Activated T-helper 2 cell treated with anti-CD3 and anti-CD28 coated beads, Interferon-gamma antibody, Interleukin-2, Interleukin-4, amounts not matched to agents 10 μg/mL and 5 μg/mL and 100 μg/mL, durations not matched to agents 14 hours and 24 hours and 36 hours (primary cell): ENCODE results near the gene NRXN3. TPM values are rescaled to one million over a fixed set of nuclear protein-coding genes. Genes with fewer than 3 reads are reported as not detected.
"Not testable (repeated sequence)": the region's sequence is repeated elsewhere in the genome, so short reads cannot be mapped to it uniquely, and the experiment has no call there.

Experiments
- DNase-seq: peaks from one replicate; pipeline ENCODE4 v3.0.0; 2021; ENCODE audit warnings: low spot score
- H3K27ac Mint-ChIP-seq: one replicate; pipeline ENCODE4 v1.8.0; 2021; ENCODE audit warnings: mixed read lengths
- H3K27me3 Mint-ChIP-seq: one replicate; pipeline ENCODE4 v1.8.0; 2021; ENCODE audit warnings: low read depth, mixed read lengths
- H3K36me3 Mint-ChIP-seq: one replicate; pipeline ENCODE4 v1.8.0; 2021; ENCODE audit warnings: low read depth, mixed read lengths
- H3K4me1 Mint-ChIP-seq: one replicate; pipeline ENCODE4 v1.8.0; 2021; ENCODE audit warnings: low read depth, mixed read lengths
- H3K4me3 Mint-ChIP-seq: one replicate; pipeline ENCODE4 v1.8.0; 2021; ENCODE audit warnings: low read depth, mild to moderate bottlenecking, moderate library complexity, mixed read lengths
- H3K9me3 Mint-ChIP-seq: one replicate; pipeline ENCODE4 v1.8.0; 2021; ENCODE audit warnings: mixed read lengths
- intact Hi-C: fragments of 100-400 bp; cut with micrococcal nuclease; formaldehyde crosslinking; loops from one replicate; pipeline ENCODE4 v1.15.1; 2023
- total RNA-seq: library from RNA; stranded (reverse); gene quantifications from 2 replicates; pipeline ENCODE4 v1.2.3, GENCODE V29; 2022

Gene NRXN3
- total RNA-seq, 1 donor from 2014 or later = not detected

- intact Hi-C loops = no loop called here
- no peak overlapping the region for H3K27ac Mint-ChIP-seq
- H3K9me3 Mint-ChIP-seq = no peaks in the 10 kb centered on the region
- H3K4me3 Mint-ChIP-seq = no peak overlapping the region
- no peaks in the 10 kb centered on the region for H3K27me3 Mint-ChIP-seq
- DNase-seq = peak; percentile 23
- no peaks in the 10 kb centered on the region for H3K4me1 Mint-ChIP-seq
- no peaks in the 10 kb centered on the region for H3K36me3 Mint-ChIP-seq
Observed at GRCh38 chr14:78448164-78449094, 278.3 kb downstream of the NRXN3 start.

GRCh38 chr14:78450669-78451318, 280.6 kb downstream of the NRXN3 start:
- Mint-ChIP-seq H3K36me3 (no peaks in the 10 kb centered on the region), H3K27me3 (no peaks in the 10 kb centered on the region), H3K27ac (no peak overlapping the region), H3K4me1 (no peaks in the 10 kb centered on the region), H3K4me3 (no peak overlapping the region), H3K9me3 (no peaks in the 10 kb centered on the region)
- intact Hi-C loops = no loop called here
- no peak for DNase-seq

- no peaks in the 10 kb centered on the region for H3K9me3 Mint-ChIP-seq
- H3K27me3 Mint-ChIP-seq = no peaks in the 10 kb centered on the region
- H3K4me3 Mint-ChIP-seq = no peak overlapping the region
- H3K27ac Mint-ChIP-seq = no peak overlapping the region
- intact Hi-C loops = no loop called here
- DNase-seq = no peak
- H3K4me1 Mint-ChIP-seq = no peaks in the 10 kb centered on the region
- H3K36me3 Mint-ChIP-seq = no peaks in the 10 kb centered on the region
Observed at GRCh38 chr14:78451319-78451695, 281.1 kb downstream of the NRXN3 start.

- DNase-seq = no peak
- Mint-ChIP-seq H3K4me1 (no peaks in the 10 kb centered on the region), H3K4me3 (no peak overlapping the region), H3K9me3 (no peaks in the 10 kb centered on the region), H3K27ac (no peak overlapping the region), H3K27me3 (no peaks in the 10 kb centered on the region), H3K36me3 (no peaks in the 10 kb centered on the region)
- intact Hi-C loops = no loop called here
Observed at GRCh38 chr14:78455896-78456435, 285.8 kb downstream of the NRXN3 start.

GRCh38 chr14:78469947-78470346, 299.8 kb downstream of the NRXN3 start:
- H3K27ac Mint-ChIP-seq = no peak overlapping the region
- intact Hi-C loops = no loop called here
- H3K4me1 Mint-ChIP-seq = no peaks in the 10 kb centered on the region
- H3K9me3 Mint-ChIP-seq = no peaks in the 10 kb centered on the region
- no peaks in the 10 kb centered on the region for H3K27me3 Mint-ChIP-seq
- DNase-seq = no peak
- H3K36me3 Mint-ChIP-seq = no peaks in the 10 kb centered on the region
- no peak overlapping the region for H3K4me3 Mint-ChIP-seq

GRCh38 chr14:78479127-78479780, 309.1 kb downstream of the NRXN3 start:
- Mint-ChIP-seq H3K27me3 (no peaks in the 10 kb centered on the region), H3K27ac (no peak overlapping the region), H3K36me3 (no peaks in the 10 kb centered on the region), H3K9me3 (no peaks in the 10 kb centered on the region), H3K4me1 (no peaks in the 10 kb centered on the region), H3K4me3 (no peak overlapping the region)
- intact Hi-C loops = no loop called here
- DNase-seq = no peak

- no peaks in the 10 kb centered on the region for H3K27me3 Mint-ChIP-seq
- DNase-seq = no peak
- H3K27ac Mint-ChIP-seq = no peak overlapping the region
- H3K4me1 Mint-ChIP-seq = no peaks in the 10 kb centered on the region
- intact Hi-C loops = no loop called here
- no peaks in the 10 kb centered on the region for H3K36me3 Mint-ChIP-seq
- H3K4me3 Mint-ChIP-seq = no peak overlapping the region
- H3K9me3 Mint-ChIP-seq = no peaks in the 10 kb centered on the region
Observed at GRCh38 chr14:78484028-78484427, 313.9 kb downstream of the NRXN3 start.

- DNase-seq = no peak
- H3K4me1 Mint-ChIP-seq = no peaks in the 10 kb centered on the region
- no peaks in the 10 kb centered on the region for H3K9me3 Mint-ChIP-seq
- H3K36me3 Mint-ChIP-seq = no peaks in the 10 kb centered on the region
- intact Hi-C loops = no loop called here
- no peak overlapping the region for H3K27ac Mint-ChIP-seq
- H3K4me3 Mint-ChIP-seq = no peak overlapping the region
- H3K27me3 Mint-ChIP-seq = no peaks in the 10 kb centered on the region
Observed at GRCh38 chr14:78486081-78486480, 315.9 kb downstream of the NRXN3 start.

- Mint-ChIP-seq H3K9me3 (no peaks in the 10 kb centered on the region), H3K27ac (no peak overlapping the region), H3K4me3 (no peak overlapping the region), H3K4me1 (no peaks in the 10 kb centered on the region), H3K27me3 (no peaks in the 10 kb centered on the region), H3K36me3 (no peaks in the 10 kb centered on the region)
- DNase-seq = no peak
- intact Hi-C loops = no loop called here
Observed at GRCh38 chr14:78486621-78487020, 316.4 kb downstream of the NRXN3 start.

- H3K27ac Mint-ChIP-seq, H3K4me1 Mint-ChIP-seq, H3K27me3 Mint-ChIP-seq, DNase-seq, intact Hi-C loops, H3K36me3 Mint-ChIP-seq, H3K4me3 Mint-ChIP-seq, H3K9me3 Mint-ChIP-seq: not testable (repeated sequence)
Observed at GRCh38 chr14:78487573-78487972, 317.4 kb downstream of the NRXN3 start.

- no peaks in the 10 kb centered on the region for H3K4me1 Mint-ChIP-seq
- H3K9me3 Mint-ChIP-seq = no peaks in the 10 kb centered on the region
- intact Hi-C loops = no loop called here
- no peak overlapping the region for H3K4me3 Mint-ChIP-seq
- no peaks in the 10 kb centered on the region for H3K27me3 Mint-ChIP-seq
- no peak overlapping the region for H3K27ac Mint-ChIP-seq
- no peak for DNase-seq
- no peaks in the 10 kb centered on the region for H3K36me3 Mint-ChIP-seq
Observed at GRCh38 chr14:78488938-78489337, 318.8 kb downstream of the NRXN3 start.

- H3K36me3 Mint-ChIP-seq = no peaks in the 10 kb centered on the region
- intact Hi-C loops = no loop called here
- no peak for DNase-seq
- no peak overlapping the region for H3K27ac Mint-ChIP-seq
- no peaks in the 10 kb centered on the region for H3K9me3 Mint-ChIP-seq
- H3K4me1 Mint-ChIP-seq = no peaks in the 10 kb centered on the region
- H3K27me3 Mint-ChIP-seq = no peaks in the 10 kb centered on the region
- H3K4me3 Mint-ChIP-seq = no peak overlapping the region
Observed at GRCh38 chr14:78491048-78491447, 320.9 kb downstream of the NRXN3 start.
